HUES64 (cell line): ENCODE data around the gene SRGAP1.
"Not testable (repeated sequence)": the region's sequence is repeated elsewhere in the genome, so short reads cannot be mapped to it uniquely, and the experiment has no call there.

Experiments
- H3K27ac ChIP-seq: 2 replicates; pipeline ENCODE4 v1.7.0; 2013; ENCODE audit warnings: low read depth, low read length, inconsistent platforms
- H3K27me3 ChIP-seq: 2 replicates; pipeline ENCODE4 v1.6.1; 2013; ENCODE audit warnings: mild to moderate bottlenecking, low read length; ENCODE audit not compliant: insufficient read depth
- H3K36me3 ChIP-seq: 2 replicates; pipeline ENCODE4 v1.6.1; 2013; ENCODE audit warnings: mild to moderate bottlenecking, low read length; ENCODE audit not compliant: insufficient read depth
- H3K4me1 ChIP-seq: 2 replicates; pipeline ENCODE4 v1.6.1; 2013; ENCODE audit warnings: mild to moderate bottlenecking, low read length, moderate library complexity; ENCODE audit not compliant: insufficient read depth
- H3K4me3 ChIP-seq: 2 replicates; pipeline ENCODE4 v1.5.1; 2013; ENCODE audit warnings: mild to moderate bottlenecking, low read length, moderate library complexity
- H3K9ac ChIP-seq: 2 replicates; pipeline ENCODE4 v1.6.1; 2013; ENCODE audit warnings: mild to moderate bottlenecking, low read depth, low read length
- H3K9me3 ChIP-seq: 2 replicates; pipeline ENCODE4 v1.6.1; 2013; ENCODE audit warnings: low read depth, low read length; ENCODE audit not compliant: insufficient read depth
- WGBS: fragments of 150-250, 120-280 bp; methylation state at CpG from one replicate; pipeline ENCODE4 v1.1.7; 2013; ENCODE audit warnings: missing lambda C conversion rate; 5-methylcytosine and 5-hydroxymethylcytosine counted together

The SRGAP1 gene

DNA sequence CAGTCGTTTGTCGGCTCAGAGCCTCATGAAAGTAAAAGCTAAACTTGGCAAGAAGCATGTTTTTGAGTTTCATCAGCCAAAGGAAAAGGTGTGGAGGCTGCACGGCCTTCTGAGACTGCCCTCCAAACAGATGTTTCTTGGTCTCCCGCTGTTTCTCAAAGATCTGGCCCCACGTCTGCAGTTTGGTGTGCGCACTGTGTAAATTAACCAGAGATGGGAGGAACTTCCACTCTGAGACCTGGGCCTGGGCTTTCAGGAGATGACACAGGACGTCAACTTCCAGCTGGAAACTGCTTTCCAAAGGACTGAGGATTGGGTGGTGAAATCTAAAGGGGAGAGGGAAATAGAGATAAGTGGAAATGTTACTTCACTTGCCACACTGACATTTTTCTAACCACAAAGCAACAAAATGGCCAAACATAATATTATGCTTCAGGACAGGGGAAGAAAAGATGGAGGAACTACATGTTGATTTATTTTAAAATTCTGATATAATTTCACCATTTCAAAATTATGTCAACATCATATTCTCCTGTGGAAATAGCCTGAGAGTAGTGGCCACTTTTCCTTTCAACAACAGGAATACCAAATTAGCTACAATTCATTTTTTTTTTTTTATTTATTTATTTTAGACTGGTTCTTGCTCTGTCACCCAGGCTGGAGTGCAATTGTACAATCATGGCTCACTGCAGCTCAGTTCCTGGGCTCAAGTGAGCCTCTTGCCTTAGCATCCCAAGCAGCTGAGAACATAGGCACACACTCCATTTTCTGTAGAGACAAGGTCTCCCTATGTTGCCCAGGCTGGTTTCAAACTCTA lies 350.0 kb downstream of the SRGAP1 start:
- no peaks in the 10 kb centered on the region for H3K27me3 ChIP-seq
- no peak overlapping the region for H3K27ac ChIP-seq
- no peaks in the 10 kb centered on the region for H3K9me3 ChIP-seq
- H3K9ac ChIP-seq, result no peak overlapping the region
- 96% methylated on average over 7 of the region's 7 CpGs for WGBS
- H3K4me1 ChIP-seq, result no peaks in the 10 kb centered on the region
- H3K4me3 ChIP-seq, result no peak overlapping the region
- peaks cover 12% of the 10 kb centered on the region for H3K36me3 ChIP-seq

DNA sequence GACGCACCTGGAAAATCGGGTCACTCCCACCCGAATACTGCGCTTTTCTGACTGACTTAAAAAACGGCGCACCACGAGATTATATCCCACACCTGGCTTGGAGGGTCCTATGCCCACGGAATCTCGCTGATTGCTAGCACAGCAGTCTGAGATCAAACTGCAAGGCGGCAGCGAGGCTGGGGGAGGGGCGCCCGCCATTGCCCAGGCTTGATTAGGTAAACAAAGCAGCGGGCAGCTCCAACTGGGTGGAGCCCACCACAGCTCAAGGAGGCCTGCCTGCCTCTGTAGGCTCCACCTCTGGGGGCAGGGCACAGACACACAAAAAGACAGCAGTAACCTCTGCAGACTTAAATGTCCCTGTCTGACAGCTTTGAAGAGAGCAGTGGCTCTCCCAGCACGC lies 351.3 kb downstream of the SRGAP1 start:
- 23% methylated on average over 10 of the region's 15 CpGs for WGBS
- not testable (repeated sequence) for H3K9me3 ChIP-seq, H3K27me3 ChIP-seq, H3K9ac ChIP-seq, H3K4me3 ChIP-seq, H3K4me1 ChIP-seq, H3K27ac ChIP-seq
- peaks cover 12% of the 10 kb centered on the region for H3K36me3 ChIP-seq

DNA sequence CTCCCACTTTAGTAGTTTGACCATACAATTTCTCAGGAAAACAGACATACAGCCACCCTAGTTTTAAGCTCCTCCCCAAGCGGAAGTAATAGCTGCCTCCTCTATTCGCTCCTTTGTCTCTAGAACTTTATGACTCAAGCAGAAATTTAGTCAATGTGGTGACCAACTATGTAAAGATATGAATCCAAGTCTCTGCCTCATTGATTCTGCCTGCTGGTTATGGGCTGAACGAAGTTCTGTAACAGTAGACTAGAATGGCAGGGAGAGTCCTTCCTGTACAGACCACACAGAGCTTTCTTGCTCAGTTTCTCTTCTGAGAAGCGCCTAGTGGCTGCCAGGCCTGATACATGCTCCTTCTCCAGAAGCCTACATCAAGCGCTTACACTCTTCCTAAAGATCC lies 358.5 kb downstream of the SRGAP1 start:
- no peak overlapping the region for H3K4me3 ChIP-seq
- no peak overlapping the region for H3K27ac ChIP-seq
- 96% methylated on average over 5 of the region's 5 CpGs for WGBS
- H3K4me1 ChIP-seq, result no peaks in the 10 kb centered on the region
- H3K9ac ChIP-seq, result no peak overlapping the region
- H3K9me3 ChIP-seq, result no peaks in the 10 kb centered on the region
- no peaks in the 10 kb centered on the region; the same call in 1 of the 2 replicates for H3K36me3 ChIP-seq
- no peaks in the 10 kb centered on the region for H3K27me3 ChIP-seq

DNA sequence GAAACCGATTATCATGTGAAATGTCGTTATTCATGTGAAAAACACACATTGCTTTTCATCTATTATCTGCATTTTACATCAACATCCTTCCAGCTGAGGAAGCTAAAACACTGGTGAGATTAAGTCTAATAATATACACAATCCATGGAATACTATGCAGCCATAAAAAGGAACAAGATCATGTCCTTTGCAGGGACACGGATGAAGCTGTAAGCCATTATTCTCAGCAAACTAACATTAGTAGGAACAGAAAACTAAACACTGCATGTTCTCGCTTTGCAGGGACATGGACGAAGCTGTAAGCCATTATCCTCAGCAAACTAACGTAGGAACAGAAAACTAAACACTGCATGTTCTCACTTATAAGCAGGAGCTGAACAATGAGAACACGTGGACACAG lies 359.3 kb downstream of the SRGAP1 start:
- WGBS, result 65% methylated on average over 5 of the region's 7 CpGs
- no peak overlapping the region for H3K27ac ChIP-seq

DNA sequence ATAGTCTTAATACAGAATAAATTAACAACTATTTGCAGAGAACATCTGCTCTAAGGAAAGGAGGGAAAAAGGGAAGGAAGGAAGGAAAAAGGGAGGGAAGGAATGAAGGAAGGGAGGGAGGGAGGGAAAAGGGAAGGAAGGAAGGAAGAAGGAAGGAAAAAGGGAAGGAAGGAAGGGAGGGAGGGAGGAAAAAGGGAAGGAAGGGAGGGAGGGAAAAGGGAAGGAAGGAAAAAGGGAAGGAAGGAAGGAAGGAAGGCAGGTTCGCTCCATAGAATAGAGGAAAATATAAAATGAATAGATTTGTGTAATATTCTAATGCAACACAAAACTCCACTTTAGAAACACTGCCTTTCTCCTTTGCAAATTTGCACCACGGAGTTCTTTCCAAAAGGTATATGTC lies 361.0 kb downstream of the SRGAP1 start:
- Histone ChIP-seq H3K9ac (no peak overlapping the region), H3K27me3 (no peaks in the 10 kb centered on the region), H3K4me3 (no peak overlapping the region), H3K36me3 (peaks cover 3% of the 10 kb centered on the region), H3K27ac (no peak overlapping the region), H3K9me3 (no peaks in the 10 kb centered on the region), H3K4me1 (no peaks in the 10 kb centered on the region)
- 100% methylated on average over 1 of the region's 2 CpGs for WGBS

More for the DNA sequence above, 359.3 kb downstream of the SRGAP1 start:
- H3K36me3 ChIP-seq, result no peaks in the 10 kb centered on the region; the same call in 1 of the 2 replicates
- H3K4me1 ChIP-seq, result no peaks in the 10 kb centered on the region
- H3K27me3 ChIP-seq, result no peaks in the 10 kb centered on the region
- no peaks in the 10 kb centered on the region for H3K9me3 ChIP-seq
- no peak overlapping the region for H3K4me3 ChIP-seq
- no peak overlapping the region for H3K9ac ChIP-seq

GRCh38 chr12:64207453-64207852 lies 363.0 kb downstream of the SRGAP1 start:
- Histone ChIP-seq H3K27ac (no peak overlapping the region), H3K4me3 (no peak overlapping the region), H3K9me3 (no peaks in the 10 kb centered on the region), H3K9ac (no peak overlapping the region), H3K4me1 (no peaks in the 10 kb centered on the region), H3K27me3 (no peaks in the 10 kb centered on the region), H3K36me3 (peaks cover 12% of the 10 kb centered on the region)
- WGBS, result 96% methylated on average over 2 of the region's 2 CpGs
